Fibroblast of pulmonary artery (primary cell): Measurements from ENCODE around the gene RASAL2.

Experiments
- DNase-seq: peaks from one replicate; pipeline ENCODE4 v3.0.0-alpha.2; 2010; ENCODE audit warnings: low read depth
- H3K4me3 ChIP-seq: replicated peaks from 2 replicates; pipeline ENCODE4 v1.5.1; 2011; ENCODE audit warnings: low read depth, mild to moderate bottlenecking, control low read depth, low read length, moderate library complexity
- TF ChIP-seq, protein P1 (sequence below): IDR thresholded peaks from 2 replicates; pipeline ENCODE4 v1.5.1; 2011; ENCODE audit warnings: mild to moderate bottlenecking, control low read depth, low read length, inconsistent platforms; ENCODE audit errors: missing control alignments

Gene RASAL2

DNA sequence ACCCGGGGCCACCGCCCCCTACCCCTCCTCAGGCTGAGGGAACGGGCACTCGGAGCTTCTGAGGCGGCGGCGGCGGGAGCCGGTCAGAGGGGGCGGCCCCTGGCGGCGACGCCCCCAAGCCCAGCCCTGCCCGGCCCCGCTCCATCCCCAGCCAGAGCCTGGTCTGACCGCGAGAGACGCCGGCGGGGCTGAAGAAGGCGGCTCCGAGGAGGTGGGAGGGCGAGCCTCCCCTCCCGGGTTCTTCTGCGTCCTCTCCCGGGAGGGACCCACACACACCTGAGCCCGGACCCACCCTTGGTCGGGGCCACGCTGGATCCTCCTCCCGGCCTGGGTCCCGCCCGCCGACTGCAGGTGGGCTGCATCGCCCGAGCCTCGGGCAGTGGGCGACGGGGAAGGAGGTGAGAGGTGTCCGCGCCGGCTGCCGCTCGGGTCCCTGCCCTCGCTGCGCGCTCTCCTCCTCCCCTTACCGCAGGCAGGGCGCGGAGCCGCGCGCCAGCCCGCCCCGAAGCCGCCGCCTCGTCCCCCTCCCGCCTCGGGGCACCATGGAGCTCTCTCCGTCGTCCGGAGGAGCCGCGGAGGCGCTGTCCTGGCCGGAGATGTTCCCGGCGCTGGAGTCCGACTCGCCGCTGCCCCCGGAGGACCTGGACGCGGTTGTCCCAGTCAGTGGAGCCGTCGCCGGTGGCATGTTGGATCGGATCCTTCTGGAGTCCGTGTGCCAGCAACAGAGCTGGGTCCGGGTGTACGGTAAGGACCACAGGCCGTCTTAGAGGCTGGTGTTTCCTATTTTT lies at the start of gene RASAL2:
Gene RASAL2, plus strand, starts transcription at position 154 of the 788 bp plus-strand sequence. Its CDS starts 389 bp downstream, at position 543.
- H3K4me3 ChIP-seq, result peak within 1 kb of the TSS; percentile 95
- DNase-seq, result peak; percentile 60
- TF ChIP-seq, protein P1, sequence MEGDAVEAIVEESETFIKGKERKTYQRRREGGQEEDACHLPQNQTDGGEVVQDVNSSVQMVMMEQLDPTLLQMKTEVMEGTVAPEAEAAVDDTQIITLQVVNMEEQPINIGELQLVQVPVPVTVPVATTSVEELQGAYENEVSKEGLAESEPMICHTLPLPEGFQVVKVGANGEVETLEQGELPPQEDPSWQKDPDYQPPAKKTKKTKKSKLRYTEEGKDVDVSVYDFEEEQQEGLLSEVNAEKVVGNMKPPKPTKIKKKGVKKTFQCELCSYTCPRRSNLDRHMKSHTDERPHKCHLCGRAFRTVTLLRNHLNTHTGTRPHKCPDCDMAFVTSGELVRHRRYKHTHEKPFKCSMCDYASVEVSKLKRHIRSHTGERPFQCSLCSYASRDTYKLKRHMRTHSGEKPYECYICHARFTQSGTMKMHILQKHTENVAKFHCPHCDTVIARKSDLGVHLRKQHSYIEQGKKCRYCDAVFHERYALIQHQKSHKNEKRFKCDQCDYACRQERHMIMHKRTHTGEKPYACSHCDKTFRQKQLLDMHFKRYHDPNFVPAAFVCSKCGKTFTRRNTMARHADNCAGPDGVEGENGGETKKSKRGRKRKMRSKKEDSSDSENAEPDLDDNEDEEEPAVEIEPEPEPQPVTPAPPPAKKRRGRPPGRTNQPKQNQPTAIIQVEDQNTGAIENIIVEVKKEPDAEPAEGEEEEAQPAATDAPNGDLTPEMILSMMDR, result peak; percentile 19

DNA sequence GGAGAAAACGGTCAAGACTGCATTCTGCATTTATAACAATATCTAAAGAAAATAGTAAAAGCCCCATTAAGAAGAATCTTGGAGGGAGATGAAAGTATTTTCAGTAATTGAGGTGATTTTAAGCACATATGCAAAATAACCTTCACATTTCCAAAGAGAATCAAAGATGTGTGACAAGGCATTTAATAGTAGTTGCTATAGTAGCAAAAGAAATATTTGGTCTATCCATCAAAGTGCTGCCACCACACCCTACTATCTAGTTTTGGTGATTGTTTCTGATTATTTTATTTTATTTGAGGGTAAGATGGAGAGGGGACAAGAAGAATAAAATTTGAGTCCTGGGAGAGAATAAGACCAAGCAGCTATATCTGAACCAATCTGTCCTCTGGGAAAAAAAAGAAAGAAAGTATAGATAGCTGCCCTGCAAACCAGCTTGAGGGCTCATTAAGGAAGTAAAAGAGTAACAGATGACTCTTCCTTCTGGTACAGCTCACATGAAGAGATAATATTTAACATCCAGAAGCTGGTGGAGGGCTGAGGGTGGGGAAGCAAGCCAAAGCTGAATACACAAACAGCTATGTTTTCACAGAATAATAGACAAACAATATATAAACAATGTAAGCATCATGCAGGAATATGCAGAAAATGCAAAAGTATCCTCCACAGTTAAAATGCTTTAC lies 47.2 kb upstream of the RASAL2 start:
- no peak for DNase-seq
- TF ChIP-seq, protein P1, result no peak
- no peak overlapping the region for H3K4me3 ChIP-seq

GRCh38 chr1:178047403-178048093 lies 46.4 kb upstream of the RASAL2 start:
- no peak overlapping the region for H3K4me3 ChIP-seq
- TF ChIP-seq, protein P1, result no peak
- no peak for DNase-seq

- no peak for DNase-seq
- TF ChIP-seq, protein P1, result no peak
Observed at GRCh38 chr1:178048426-178048825, 45.5 kb upstream of the RASAL2 start.

DNA sequence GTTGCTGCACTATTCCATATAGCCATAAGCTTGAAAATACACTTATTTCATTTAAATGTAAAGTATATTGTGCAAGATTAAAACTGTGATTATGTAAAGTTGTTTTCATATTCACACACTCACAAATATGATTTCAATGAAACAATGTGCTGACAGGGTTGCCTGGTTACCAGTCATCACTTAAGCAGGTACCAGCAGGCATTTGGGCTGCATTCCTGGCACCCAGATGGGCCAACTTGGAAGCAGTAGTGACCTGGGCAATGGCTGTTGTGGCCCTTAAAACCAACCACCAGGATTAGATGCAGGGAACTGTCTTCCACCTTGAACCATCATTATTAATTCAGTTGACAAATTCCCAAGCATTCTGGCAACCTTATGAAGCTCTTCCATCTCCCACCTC lies 45.0 kb upstream of the RASAL2 start:
- TF ChIP-seq, protein P1, result no peak
- DNase-seq, result no peak
- H3K4me3 ChIP-seq, result no peak overlapping the region

More at GRCh38 chr1:178048426-178048825, 45.5 kb upstream of the RASAL2 start:
- no peak overlapping the region for H3K4me3 ChIP-seq

GRCh38 chr1:178050084-178050483 lies 43.8 kb upstream of the RASAL2 start:
- DNase-seq, result no peak
- TF ChIP-seq, protein P1, result no peak
- no peak overlapping the region for H3K4me3 ChIP-seq
